GM12878 (cell line): ENCODE results near the gene PSMB8. TPM values are rescaled to one million over a fixed set of nuclear protein-coding genes. Genes with fewer than 3 reads are reported as not detected.

Experiments
- ATAC-seq: fragments of 200-7000 bp; cut with Tn5 transposase; 3 replicates; pipeline ENCODE4 v1.9.1; 2020; ENCODE audit warnings: mild to moderate bottlenecking, moderate library complexity
- BruUV-seq: library from RNA; stranded (reverse); fragments of 400-500 nt; replicated peaks from 2 replicates; lab custom pipeline; 2021; lab: Mats Ljungman, UMichigan
- CTCF ChIA-PET: fragments of 300-600 bp; sonication (Branson Sonifier 250); formaldehyde crosslinking; extraction: SDS; loops from one replicate; lab custom pipeline; 2021; ENCODE audit warnings: inconsistent platforms; lab: Yijun Ruan, JAX
- POLR2A ChIA-PET: fragments of 350-600 bp; formaldehyde crosslinking; extraction: SDS; loops from one replicate; lab custom pipeline; 2021; ENCODE audit warnings: inconsistent platforms; lab: Charles Lee
- RAD21 ChIA-PET: fragments of 300-600 bp; sonication (Branson Sonifier 250); formaldehyde crosslinking; loops from one replicate; lab custom pipeline; 2023; ENCODE audit warnings: antibody characterized with exemption; ENCODE audit not compliant: unreplicated experiment; lab: Charles Lee
- SMC1A ChIA-PET: fragments of 300-600 bp; sonication (Branson Sonifier 250); formaldehyde crosslinking; loops from one replicate; lab custom pipeline; 2023; ENCODE audit not compliant: unreplicated experiment, uncharacterized antibody; lab: Charles Lee
- DNase-seq: peaks from one replicate; pipeline ENCODE4 v3.0.0-alpha.2; 2011; ENCODE audit warnings: low read depth, low spot score
- FAIRE-seq: peaks from 3 replicates; lab custom pipeline; 2011; peaks lifted over from hg19 to GRCh38; lab: Jason Lieb, UNC
- H2AFZ ChIP-seq: 2 replicates; pipeline ENCODE4 v1.6.0; 2011; ENCODE audit warnings: low read depth, low read length, control low read depth; ENCODE audit not compliant: control insufficient read depth
- H3K27ac ChIP-seq: 2 replicates; pipeline ENCODE4 v1.5.1; 2011; ENCODE audit warnings: control low read depth; ENCODE audit not compliant: control insufficient read depth, insufficient read depth
- H3K27me3 ChIP-seq, 2 experiments: replicated peaks in 1 of 2; 2 replicates each; pipeline versions ENCODE4 v1.6.0 to v1.6.1; 2011; ENCODE audit warnings: low read length in 1 of 2; ENCODE audit not compliant: control insufficient read depth in 2 of 2, insufficient read depth in 2 of 2
- H3K36me3 ChIP-seq, 2 experiments: 2 replicates each; pipeline ENCODE4 v1.5.1; 2011; ENCODE audit warnings: low read length in 1 of 2; ENCODE audit not compliant: control insufficient read depth in 2 of 2, insufficient read depth in 2 of 2
- H3K4me1 ChIP-seq: 2 replicates; pipeline ENCODE4 v1.6.1; 2011; ENCODE audit warnings: mild to moderate bottlenecking, low read length, moderate library complexity, mixed read lengths; ENCODE audit not compliant: control insufficient read depth, insufficient read depth
- H3K4me2 ChIP-seq: 2 replicates; pipeline ENCODE4 v1.6.0; 2011; ENCODE audit warnings: control low read depth; ENCODE audit not compliant: control insufficient read depth, insufficient read depth
- H3K4me3 ChIP-seq: fragments of 200-600 bp; sonication (generic); 2 replicates; pipeline ENCODE4 v1.5.1; 2016
- H3K79me2 ChIP-seq: 2 replicates; pipeline ENCODE4 v1.6.0; 2011; ENCODE audit warnings: low read length; ENCODE audit not compliant: control insufficient read depth, insufficient read depth
- H3K9ac ChIP-seq: 2 replicates; pipeline ENCODE4 v1.8.0; 2011; ENCODE audit warnings: low read length, control low read depth, mixed read lengths; ENCODE audit not compliant: control insufficient read depth, insufficient read depth
- H3K9me3 ChIP-seq: replicated peaks from 3 replicates; pipeline ENCODE4 v1.5.1; 2011; ENCODE audit warnings: mild to moderate bottlenecking, low read length; ENCODE audit not compliant: control insufficient read depth, insufficient read depth
- H4K20me1 ChIP-seq: 2 replicates; pipeline ENCODE4 v1.6.0; 2011; ENCODE audit not compliant: control insufficient read depth, insufficient read depth
- EZH2 ChIP-seq: IDR thresholded peaks from 2 replicates; pipeline ENCODE4 v1.6.1; 2012; ENCODE audit warnings: low read depth, mild to moderate bottlenecking, control low read depth, inconsistent platforms, low read length, borderline replicate concordance; ENCODE audit not compliant: control insufficient read depth
- IKZF2 ChIP-seq, 2 experiments: fragments of 450-650 bp; IDR thresholded peaks; 2 replicates each; pipeline ENCODE4 v1.6.1; 2017; ENCODE audit warnings: mild to moderate bottlenecking in 2 of 2, moderate library complexity in 2 of 2
- POLR2AphosphoS5 ChIP-seq: IDR thresholded peaks from 2 replicates; pipeline ENCODE4 v1.6.1; 2011; ENCODE audit warnings: mild to moderate bottlenecking, low read length, inconsistent platforms
- RELA ChIP-seq: fragments of 450-650 bp; IDR thresholded peaks from 2 replicates; pipeline ENCODE4 v1.8.0; 2014; ENCODE audit warnings: borderline replicate concordance; ENCODE audit not compliant: partially characterized antibody
- YY1 ChIP-seq: IDR thresholded peaks from 2 replicates; pipeline ENCODE4 v1.6.1; 2011; ENCODE audit warnings: low read depth, mild to moderate bottlenecking, low read length
- ZNF24 ChIP-seq: fragments of 450-650 bp; IDR thresholded peaks from 2 replicates; pipeline ENCODE4 v1.6.1; 2017; ENCODE audit warnings: antibody characterized with exemption, mild to moderate bottlenecking
- WGBS: methylation state at CpG from one replicate; pipeline ENCODE4 v1.1.6; 2016; ENCODE audit warnings: low lambda C conversion rate; ENCODE audit not compliant: insufficient replicate concordance, insufficient coverage; ENCODE audit errors: missing lambda C conversion rate; 5-methylcytosine and 5-hydroxymethylcytosine counted together
- in situ Hi-C: fragments of 300-500 bp; cut with MboI; formaldehyde crosslinking; loops from 9 replicates; pipeline ENCODE4 v1.14.3; 2018; ENCODE audit warnings: mixed read lengths
- intact Hi-C: fragments of 100-400 bp; cut with micrococcal nuclease; formaldehyde crosslinking; loops from one replicate; pipeline ENCODE4 v1.14.2; 2022; ENCODE audit not compliant: unreplicated experiment
- polyA plus RNA-seq, 11 experiments: library from polyadenylated mRNA; depleted of rRNA in 4 of 11; unstranded in 6 of 11; stranded (reverse) in 5 of 11; fragments of >200 nt; fragmentation: Nextera tagmentation in 4 of 11; fragmentation: Illumina TruSeq in 1 of 11; extraction: Ambion mirVana in 4 of 11; extraction: Trizol in 1 of 11; gene quantifications; 1 replicate in 1 of 11; 2 replicates in 10 of 11; pipeline versions ENCODE4 v1.2.1 to v1.2.3, GENCODE V29; 2011 to 2016; ENCODE audit warnings: inconsistent platforms in 2 of 11, missing spikeins in 2 of 11, low read depth in 1 of 11
- total RNA-seq, 4 experiments: library from RNA; depleted of rRNA in 3 of 4; stranded (reverse); fragments of >200 nt in 3 of 4; fragmentation: Illumina TruSeq in 1 of 4; extraction: Trizol in 1 of 4; gene quantifications; 2 replicates each; pipeline versions ENCODE4 v1.2.1 to v1.2.3, GENCODE V29; 2013 to 2021
- TF ChIP-seq, protein P1 (sequence below): fragments of 450-650 bp; IDR thresholded peaks from 2 replicates; pipeline ENCODE4 v1.6.1; 2017; ENCODE audit warnings: mild to moderate bottlenecking, low read depth, inconsistent platforms; ENCODE audit not compliant: poor library complexity, severe bottlenecking
- TF ChIP-seq, protein P2 (sequence below): fragments of 450-650 bp; IDR thresholded peaks from 2 replicates; pipeline ENCODE4 v1.6.1; 2017; ENCODE audit warnings: mild to moderate bottlenecking, moderate library complexity

Gene PSMB8
- total and polyA plus RNA-seq, 10 of the 15 experiments (the other 5 are each of a cell fraction or from before 2014, with no cell fraction given), result 304 to 557 (median 379) TPM

- peaks cover 5% of the 10 kb centered on the region for H3K79me2 ChIP-seq
- ChIA-PET POLR2A (no interaction called here), CTCF (no interaction called here), SMC1A (no interaction called here), RAD21 (no interaction called here)
- WGBS, result 81% methylated on average over 7 of the region's 7 CpGs
- in situ Hi-C loops, result no loop called here
- no peak overlapping the region for H3K4me2 ChIP-seq
- TF ChIP-seq IKZF2 (IDR thresholded peaks at IDR 0.05), result no peak
- TF ChIP-seq YY1, result no peak
- no peak for TF ChIP-seq ZNF24
- TF ChIP-seq EZH2, result no peak
- TF ChIP-seq RELA, result no peak
- TF ChIP-seq, protein P1, sequence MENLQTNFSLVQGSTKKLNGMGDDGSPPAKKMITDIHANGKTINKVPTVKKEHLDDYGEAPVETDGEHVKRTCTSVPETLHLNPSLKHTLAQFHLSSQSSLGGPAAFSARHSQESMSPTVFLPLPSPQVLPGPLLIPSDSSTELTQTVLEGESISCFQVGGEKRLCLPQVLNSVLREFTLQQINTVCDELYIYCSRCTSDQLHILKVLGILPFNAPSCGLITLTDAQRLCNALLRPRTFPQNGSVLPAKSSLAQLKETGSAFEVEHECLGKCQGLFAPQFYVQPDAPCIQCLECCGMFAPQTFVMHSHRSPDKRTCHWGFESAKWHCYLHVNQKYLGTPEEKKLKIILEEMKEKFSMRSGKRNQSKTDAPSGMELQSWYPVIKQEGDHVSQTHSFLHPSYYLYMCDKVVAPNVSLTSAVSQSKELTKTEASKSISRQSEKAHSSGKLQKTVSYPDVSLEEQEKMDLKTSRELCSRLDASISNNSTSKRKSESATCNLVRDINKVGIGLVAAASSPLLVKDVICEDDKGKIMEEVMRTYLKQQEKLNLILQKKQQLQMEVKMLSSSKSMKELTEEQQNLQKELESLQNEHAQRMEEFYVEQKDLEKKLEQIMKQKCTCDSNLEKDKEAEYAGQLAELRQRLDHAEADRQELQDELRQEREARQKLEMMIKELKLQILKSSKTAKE, result no peak
- TF ChIP-seq, protein P2, sequence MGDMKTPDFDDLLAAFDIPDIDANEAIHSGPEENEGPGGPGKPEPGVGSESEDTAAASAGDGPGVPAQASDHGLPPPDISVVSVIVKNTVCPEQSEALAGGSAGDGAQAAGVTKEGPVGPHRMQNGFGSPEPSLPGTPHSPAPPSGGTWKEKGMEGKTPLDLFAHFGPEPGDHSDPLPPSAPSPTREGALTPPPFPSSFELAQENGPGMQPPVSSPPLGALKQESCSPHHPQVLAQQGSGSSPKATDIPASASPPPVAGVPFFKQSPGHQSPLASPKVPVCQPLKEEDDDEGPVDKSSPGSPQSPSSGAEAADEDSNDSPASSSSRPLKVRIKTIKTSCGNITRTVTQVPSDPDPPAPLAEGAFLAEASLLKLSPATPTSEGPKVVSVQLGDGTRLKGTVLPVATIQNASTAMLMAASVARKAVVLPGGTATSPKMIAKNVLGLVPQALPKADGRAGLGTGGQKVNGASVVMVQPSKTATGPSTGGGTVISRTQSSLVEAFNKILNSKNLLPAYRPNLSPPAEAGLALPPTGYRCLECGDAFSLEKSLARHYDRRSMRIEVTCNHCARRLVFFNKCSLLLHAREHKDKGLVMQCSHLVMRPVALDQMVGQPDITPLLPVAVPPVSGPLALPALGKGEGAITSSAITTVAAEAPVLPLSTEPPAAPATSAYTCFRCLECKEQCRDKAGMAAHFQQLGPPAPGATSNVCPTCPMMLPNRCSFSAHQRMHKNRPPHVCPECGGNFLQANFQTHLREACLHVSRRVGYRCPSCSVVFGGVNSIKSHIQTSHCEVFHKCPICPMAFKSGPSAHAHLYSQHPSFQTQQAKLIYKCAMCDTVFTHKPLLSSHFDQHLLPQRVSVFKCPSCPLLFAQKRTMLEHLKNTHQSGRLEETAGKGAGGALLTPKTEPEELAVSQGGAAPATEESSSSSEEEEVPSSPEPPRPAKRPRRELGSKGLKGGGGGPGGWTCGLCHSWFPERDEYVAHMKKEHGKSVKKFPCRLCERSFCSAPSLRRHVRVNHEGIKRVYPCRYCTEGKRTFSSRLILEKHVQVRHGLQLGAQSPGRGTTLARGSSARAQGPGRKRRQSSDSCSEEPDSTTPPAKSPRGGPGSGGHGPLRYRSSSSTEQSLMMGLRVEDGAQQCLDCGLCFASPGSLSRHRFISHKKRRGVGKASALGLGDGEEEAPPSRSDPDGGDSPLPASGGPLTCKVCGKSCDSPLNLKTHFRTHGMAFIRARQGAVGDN, result no peak
- TF ChIP-seq POLR2AphosphoS5, result peak; percentile 4; the same call in 1 of the 2 replicates
- FAIRE-seq, result no peak
- H3K9me3 ChIP-seq, result no peaks in the 10 kb centered on the region; the same call in 2 of the 3 replicates
- H3K9ac ChIP-seq, result no peak overlapping the region
- H3K36me3 ChIP-seq, result peaks cover 9 to 45% of the 10 kb centered on the region in 2 experiments
- no peak overlapping the region for H3K27ac ChIP-seq
- no peaks in the 10 kb centered on the region for H3K27me3 ChIP-seq
- no peak overlapping the region for H2AFZ ChIP-seq
- ATAC-seq, result no peak
- BruUV-seq, result no TSS peak
- intact Hi-C loops, result loop anchor here (5.0 kb wide), 1 partner anchor 38 kb away; no protein-coding TSS in a partner anchor
- H3K4me3 ChIP-seq, result no peak overlapping the region
- peaks cover 8% of the 10 kb centered on the region; the same call in 1 of the 2 replicates for H3K4me1 ChIP-seq
- no peaks in the 10 kb centered on the region for H4K20me1 ChIP-seq
- DNase-seq, result no peak
Observed at GRCh38 chr6:32829495-32829894, 14.4 kb downstream of the PSMB8 start.
